ENCODE measurements around the gene NLRX1. TPM values are rescaled to one million over a fixed set of nuclear protein-coding genes. Genes with fewer than 3 reads are reported as not detected.

The NLRX1 gene
- total and polyA plus RNA-seq, 4 donors: 4.2 to 12.0 (median 10.4) TPM

GRCh38 chr11:119175493-119176077 lies 7.1 kb downstream of the NLRX1 start:
- no peak for DNase-seq (ENCODE audit: low spot score)
- no peak overlapping the region for H3K9ac ChIP-seq (ENCODE audit: low read depth in 1 of 2, low read length in 2 of 2)
- TF ChIP-seq HNF4A (conservative IDR thresholded peaks at IDR 0.05): no peak
- TF ChIP-seq GABPA (IDR thresholded peaks at IDR 0.05 in 1 of 2, conservative IDR thresholded peaks at IDR 0.05 in 1 of 2): no peak
- TF ChIP-seq, protein P1, sequence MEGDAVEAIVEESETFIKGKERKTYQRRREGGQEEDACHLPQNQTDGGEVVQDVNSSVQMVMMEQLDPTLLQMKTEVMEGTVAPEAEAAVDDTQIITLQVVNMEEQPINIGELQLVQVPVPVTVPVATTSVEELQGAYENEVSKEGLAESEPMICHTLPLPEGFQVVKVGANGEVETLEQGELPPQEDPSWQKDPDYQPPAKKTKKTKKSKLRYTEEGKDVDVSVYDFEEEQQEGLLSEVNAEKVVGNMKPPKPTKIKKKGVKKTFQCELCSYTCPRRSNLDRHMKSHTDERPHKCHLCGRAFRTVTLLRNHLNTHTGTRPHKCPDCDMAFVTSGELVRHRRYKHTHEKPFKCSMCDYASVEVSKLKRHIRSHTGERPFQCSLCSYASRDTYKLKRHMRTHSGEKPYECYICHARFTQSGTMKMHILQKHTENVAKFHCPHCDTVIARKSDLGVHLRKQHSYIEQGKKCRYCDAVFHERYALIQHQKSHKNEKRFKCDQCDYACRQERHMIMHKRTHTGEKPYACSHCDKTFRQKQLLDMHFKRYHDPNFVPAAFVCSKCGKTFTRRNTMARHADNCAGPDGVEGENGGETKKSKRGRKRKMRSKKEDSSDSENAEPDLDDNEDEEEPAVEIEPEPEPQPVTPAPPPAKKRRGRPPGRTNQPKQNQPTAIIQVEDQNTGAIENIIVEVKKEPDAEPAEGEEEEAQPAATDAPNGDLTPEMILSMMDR (IDR thresholded peaks at IDR 0.05; ENCODE audit: low read depth, low read length, missing input control): no peak
- no peak for TF ChIP-seq ZBTB33 (IDR thresholded peaks at IDR 0.05)
- no peak for TF ChIP-seq RAD21 (IDR thresholded peaks at IDR 0.05)
- TF ChIP-seq FOXA2 (IDR thresholded peaks at IDR 0.05): no peak
- TF ChIP-seq FOXA1 (IDR thresholded peaks at IDR 0.05): no peak
- TF ChIP-seq, protein P2, sequence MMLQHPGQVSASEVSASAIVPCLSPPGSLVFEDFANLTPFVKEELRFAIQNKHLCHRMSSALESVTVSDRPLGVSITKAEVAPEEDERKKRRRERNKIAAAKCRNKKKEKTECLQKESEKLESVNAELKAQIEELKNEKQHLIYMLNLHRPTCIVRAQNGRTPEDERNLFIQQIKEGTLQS (IDR thresholded peaks at IDR 0.05): no peak
- TF ChIP-seq, protein P3, sequence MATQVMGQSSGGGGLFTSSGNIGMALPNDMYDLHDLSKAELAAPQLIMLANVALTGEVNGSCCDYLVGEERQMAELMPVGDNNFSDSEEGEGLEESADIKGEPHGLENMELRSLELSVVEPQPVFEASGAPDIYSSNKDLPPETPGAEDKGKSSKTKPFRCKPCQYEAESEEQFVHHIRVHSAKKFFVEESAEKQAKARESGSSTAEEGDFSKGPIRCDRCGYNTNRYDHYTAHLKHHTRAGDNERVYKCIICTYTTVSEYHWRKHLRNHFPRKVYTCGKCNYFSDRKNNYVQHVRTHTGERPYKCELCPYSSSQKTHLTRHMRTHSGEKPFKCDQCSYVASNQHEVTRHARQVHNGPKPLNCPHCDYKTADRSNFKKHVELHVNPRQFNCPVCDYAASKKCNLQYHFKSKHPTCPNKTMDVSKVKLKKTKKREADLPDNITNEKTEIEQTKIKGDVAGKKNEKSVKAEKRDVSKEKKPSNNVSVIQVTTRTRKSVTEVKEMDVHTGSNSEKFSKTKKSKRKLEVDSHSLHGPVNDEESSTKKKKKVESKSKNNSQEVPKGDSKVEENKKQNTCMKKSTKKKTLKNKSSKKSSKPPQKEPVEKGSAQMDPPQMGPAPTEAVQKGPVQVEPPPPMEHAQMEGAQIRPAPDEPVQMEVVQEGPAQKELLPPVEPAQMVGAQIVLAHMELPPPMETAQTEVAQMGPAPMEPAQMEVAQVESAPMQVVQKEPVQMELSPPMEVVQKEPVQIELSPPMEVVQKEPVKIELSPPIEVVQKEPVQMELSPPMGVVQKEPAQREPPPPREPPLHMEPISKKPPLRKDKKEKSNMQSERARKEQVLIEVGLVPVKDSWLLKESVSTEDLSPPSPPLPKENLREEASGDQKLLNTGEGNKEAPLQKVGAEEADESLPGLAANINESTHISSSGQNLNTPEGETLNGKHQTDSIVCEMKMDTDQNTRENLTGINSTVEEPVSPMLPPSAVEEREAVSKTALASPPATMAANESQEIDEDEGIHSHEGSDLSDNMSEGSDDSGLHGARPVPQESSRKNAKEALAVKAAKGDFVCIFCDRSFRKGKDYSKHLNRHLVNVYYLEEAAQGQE (IDR thresholded peaks at IDR 0.05): no peak
- no peak for TF ChIP-seq JUND (IDR thresholded peaks at IDR 0.05)
- no peak for TF ChIP-seq TAF1 (conservative IDR thresholded peaks at IDR 0.05)
- no peak for TF ChIP-seq YY1 (IDR thresholded peaks at IDR 0.05)
- TF ChIP-seq SP1 (IDR thresholded peaks at IDR 0.05): no peak
- TF ChIP-seq RXRA (IDR thresholded peaks at IDR 0.05): no peak
- 83% methylated on average over 6 of the region's 6 CpGs for WGBS
- no peaks in the 10 kb centered on the region for H3K9me3 ChIP-seq (ENCODE audit: control insufficient read depth in 4 of 4, low read length in 3 of 4)
- H3K27ac ChIP-seq (ENCODE audit: low read depth in 1 of 2, low read length in 2 of 2): no peak overlapping the region
- H3K4me1 ChIP-seq (ENCODE audit: control insufficient read depth in 4 of 4, insufficient read depth in 4 of 4, low read length in 3 of 4): peaks cover 0 to 7% (median 4%) of the 10 kb centered on the region in 4 donors
- peaks cover 0 to 25% (median 9%) of the 10 kb centered on the region in 4 donors for H3K36me3 ChIP-seq (ENCODE audit: control insufficient read depth in 4 of 4, insufficient read depth in 3 of 4, low read depth in 1 of 4, low read length in 3 of 4)
- H3K27me3 ChIP-seq (ENCODE audit: control insufficient read depth in 4 of 4, insufficient read depth in 4 of 4, low read length in 3 of 4): no peaks in the 10 kb centered on the region
- no peak overlapping the region for H3K4me3 ChIP-seq (ENCODE audit: low read depth in 1 of 3, low read length in 3 of 3)

DNA sequence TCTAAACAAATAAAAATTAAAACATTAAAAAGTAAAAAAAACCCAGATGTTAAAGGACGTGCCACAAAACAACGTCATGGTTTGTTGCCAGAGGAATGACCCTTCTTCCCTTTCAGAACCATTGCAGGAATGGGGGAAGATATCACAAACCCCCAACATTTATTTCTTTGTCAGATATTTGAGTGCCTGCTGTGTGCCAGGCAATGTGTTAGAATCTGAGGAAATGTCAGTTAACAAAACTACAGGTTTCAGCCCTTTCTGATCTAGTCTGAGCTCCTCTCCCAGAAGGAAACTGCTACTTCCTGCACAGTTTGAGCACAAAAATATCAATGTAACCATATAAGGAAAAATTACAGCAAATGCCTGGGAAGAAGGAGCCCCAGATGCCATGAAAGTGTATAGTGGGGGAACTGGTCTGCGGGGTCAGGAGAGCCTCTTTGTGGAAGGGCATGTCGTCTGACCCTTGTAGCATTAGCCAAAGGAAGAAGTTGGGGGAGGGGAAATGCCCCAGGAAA lies 9.7 kb downstream of the NLRX1 start:
- no peak for DNase-seq (ENCODE audit: low spot score)
- Histone ChIP-seq H3K27me3 (ENCODE audit: control insufficient read depth in 4 of 4, insufficient read depth in 4 of 4, low read length in 3 of 4) (no peaks in the 10 kb centered on the region), H3K4me3 (ENCODE audit: low read depth in 1 of 3, low read length in 3 of 3) (no peak overlapping the region), H3K27ac (ENCODE audit: low read depth in 1 of 2, low read length in 2 of 2) (no peak overlapping the region), H3K9ac (ENCODE audit: low read depth in 1 of 2, low read length in 2 of 2) (no peak overlapping the region), H3K36me3 (ENCODE audit: control insufficient read depth in 4 of 4, insufficient read depth in 3 of 4, low read depth in 1 of 4, low read length in 3 of 4) (peaks cover 0 to 26% (median 9%) of the 10 kb centered on the region in 4 donors), H3K4me1 (ENCODE audit: control insufficient read depth in 4 of 4, insufficient read depth in 4 of 4, low read length in 3 of 4) (peaks cover 0 to 23% (median 14%) of the 10 kb centered on the region in 4 donors), H3K9me3 (ENCODE audit: control insufficient read depth in 4 of 4, low read length in 3 of 4) (no peaks in the 10 kb centered on the region)
- TF ChIP-seq, protein P2 (IDR thresholded peaks at IDR 0.05): no peak
- TF ChIP-seq NR2F2 (IDR thresholded peaks at IDR 0.05): peak; percentile 51
- WGBS: 70% methylated on average over 4 of the region's 4 CpGs

Measured in liver (tissue), 9 donors.